GM19395 (cell line): ENCODE results near the gene GJC1.

Experiments used
- ATAC-seq: cut with Tn5 transposase; IDR thresholded peaks from one replicate; pipeline ENCODE4 v1.9.1; 2021; ENCODE audit warnings: mild to moderate bottlenecking, moderate library complexity; ENCODE audit not compliant: unreplicated experiment

GJC1 gene

DNA sequence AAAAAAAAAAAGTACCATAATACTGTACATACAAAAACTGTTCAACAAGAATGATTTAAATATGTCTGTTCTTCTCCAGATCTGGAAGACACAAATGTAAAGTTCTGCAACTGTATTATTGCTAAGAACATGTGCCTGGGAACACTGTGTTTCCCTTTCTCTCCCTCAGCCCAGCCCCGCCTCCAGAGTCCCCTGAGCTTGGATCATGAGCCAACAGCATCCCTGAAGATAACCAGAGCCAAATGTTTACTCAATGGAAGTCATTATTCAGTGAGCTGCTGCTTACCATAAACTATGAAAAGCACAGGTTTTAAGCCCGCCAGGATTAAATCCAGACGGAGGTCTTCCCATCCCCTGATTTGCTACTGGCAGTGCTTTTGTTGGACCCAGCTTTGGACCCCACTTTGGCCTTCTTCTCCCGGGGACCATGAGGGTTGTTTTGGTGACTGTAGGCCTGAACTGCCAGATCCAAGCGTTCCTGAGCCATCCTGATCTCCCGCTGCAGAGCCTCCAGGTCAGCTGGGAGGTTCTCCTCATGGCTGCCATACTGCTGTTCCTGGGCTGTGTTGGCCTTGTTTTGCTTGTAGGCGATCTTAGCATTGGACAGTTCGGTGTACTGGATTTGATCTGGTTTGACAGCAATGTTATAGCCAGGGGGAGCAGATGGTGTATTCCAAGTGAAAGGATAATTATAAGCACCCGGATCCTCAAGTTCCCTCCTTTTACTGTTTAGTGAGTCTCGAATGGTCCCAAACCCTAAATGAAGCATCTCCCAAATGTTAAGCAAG lies 25.6 kb downstream of the GJC1 start:
- ATAC-seq = no peak

DNA sequence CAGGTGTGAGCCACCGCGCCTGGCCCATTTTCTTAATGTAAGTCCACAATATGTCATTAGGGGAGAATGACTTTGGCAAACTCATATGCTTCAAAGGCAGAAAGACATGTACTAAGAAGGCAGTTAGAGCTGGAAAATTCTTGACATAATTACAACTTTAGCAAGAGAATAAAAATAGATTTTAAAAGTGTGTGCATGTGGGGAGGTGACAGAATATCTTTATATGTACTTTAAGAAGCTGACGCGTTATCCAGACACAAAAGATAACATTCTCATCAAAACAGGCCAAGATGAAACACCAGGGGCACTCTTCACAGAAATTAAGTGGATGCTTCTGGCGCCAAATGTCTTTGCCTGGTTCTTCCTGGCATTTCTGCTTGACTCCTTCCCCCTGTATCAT lies 28.2 kb downstream of the GJC1 start:
- no peak for ATAC-seq

DNA sequence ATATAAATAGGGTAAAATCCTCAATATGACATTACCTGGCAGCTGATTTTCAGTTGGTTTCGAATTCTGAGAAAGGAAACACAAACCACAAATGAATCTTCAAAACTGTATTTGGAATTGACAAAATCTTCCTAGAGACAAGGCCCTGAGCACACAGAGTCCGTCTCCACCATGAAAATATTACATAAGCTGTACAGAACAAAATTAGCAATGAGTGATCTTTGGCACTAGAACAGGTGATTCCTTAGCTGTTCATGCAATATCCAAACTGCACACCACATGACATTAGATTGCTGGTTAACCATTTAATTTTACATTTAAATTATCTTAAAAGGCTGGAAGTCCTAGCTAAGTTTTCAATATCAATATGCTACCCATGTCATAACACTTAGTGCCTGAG lies 31.7 kb downstream of the GJC1 start:
- no peak for ATAC-seq

DNA sequence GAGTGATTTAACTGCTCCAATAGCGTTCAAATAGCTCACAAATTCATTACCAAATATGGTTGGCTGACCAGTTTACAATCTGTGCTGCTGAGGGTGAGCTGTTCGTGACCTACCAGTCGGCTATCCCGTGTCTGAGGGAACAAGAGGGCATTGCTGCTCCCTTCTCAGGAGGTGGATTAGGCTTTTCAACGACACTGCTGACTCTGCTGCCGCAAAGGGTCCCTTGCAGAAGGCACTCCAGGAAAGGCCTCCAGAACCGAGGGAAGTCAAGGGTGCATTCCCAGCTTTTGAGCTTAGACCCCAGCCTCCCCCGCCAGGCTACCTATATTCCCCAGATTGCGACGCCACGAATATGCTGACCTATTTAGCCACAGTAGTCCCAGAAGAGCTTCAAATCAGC lies 32.3 kb downstream of the GJC1 start:
- ATAC-seq = no peak

DNA sequence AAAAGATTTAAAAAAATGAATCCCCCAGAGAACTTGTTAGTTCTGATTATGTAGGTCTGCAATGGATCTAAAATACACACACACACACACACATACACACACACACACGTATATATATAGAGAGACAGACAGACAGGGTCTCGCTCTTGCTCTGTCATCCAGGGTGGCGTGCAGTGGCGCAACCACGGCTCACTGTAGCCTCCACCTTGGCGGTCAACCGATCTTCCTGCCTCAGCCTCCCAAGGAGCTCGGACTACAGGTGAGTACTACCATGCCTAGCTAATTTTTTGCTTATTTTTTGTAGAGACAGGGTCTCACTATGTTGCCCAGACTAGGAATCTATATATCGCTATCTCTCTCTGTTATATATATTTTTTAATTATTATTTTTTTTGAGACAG lies 33.4 kb downstream of the GJC1 start:
- no peak for ATAC-seq

DNA sequence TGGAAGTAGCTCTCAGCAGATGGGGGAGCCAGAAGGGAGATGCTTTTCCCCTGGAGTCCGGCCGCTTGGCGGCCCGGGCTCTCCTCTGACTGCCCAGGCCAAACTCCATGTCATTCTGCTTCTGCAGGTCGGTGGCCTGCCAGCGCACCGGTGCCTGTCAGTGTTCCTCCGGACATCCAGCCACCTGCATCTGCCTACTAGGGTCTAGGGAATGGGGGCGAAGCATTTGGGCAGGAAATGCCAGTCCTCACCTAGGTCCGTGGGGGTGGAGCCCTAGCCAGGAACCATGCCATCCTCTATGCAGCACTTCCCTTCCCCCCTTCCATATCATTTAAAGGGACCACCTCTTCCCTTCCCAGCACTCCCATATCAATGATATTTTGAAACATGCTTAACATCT lies 34.2 kb downstream of the GJC1 start:
- ATAC-seq = no peak

DNA sequence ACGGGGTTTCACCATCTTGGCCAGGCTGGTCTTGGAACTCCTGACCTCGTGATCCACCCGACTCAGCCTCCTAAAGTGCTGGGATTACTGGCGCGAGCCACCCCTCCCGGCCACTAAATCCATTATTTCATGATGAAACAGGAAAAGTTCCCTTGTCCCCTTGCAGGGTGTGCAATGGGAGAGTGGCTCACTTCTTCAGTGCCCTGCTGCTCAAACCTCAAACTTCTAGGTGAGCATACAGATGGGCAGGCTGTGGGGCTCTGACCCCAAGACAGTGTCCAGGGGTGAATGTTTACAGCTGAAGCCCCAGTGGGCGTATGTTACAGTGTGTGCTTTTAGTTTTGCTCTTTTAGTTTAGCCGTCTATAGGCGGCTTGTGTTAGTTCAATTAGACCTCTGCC lies 34.7 kb downstream of the GJC1 start:
- no peak for ATAC-seq

DNA sequence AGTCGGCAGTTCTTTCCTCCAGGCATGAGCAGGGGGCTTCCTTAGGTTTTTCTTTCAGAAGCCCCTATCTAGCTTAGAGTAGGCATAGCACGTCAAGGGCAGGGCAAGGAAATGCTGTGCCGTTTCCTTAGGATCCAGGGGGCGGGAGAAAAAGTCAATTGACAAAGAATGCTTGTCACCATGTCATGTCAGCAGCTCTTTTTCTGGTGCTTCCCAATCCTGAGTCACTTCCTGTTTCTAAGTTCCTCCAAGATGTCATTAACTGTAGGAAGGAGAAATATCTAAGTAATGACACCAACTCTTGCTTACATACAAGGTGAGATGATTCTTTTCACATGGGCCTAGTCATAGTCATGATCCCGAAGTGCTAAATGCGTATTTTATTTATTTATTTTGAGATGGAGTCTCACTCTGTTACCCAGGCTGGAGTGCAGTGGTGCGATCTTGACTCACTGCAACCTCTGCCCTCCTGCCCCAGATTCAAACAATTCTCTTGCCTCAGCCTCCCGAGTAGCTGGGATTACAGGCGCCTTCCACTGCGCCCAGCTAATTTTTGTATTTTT lies 35.2 kb downstream of the GJC1 start:
- ATAC-seq = no peak

DNA sequence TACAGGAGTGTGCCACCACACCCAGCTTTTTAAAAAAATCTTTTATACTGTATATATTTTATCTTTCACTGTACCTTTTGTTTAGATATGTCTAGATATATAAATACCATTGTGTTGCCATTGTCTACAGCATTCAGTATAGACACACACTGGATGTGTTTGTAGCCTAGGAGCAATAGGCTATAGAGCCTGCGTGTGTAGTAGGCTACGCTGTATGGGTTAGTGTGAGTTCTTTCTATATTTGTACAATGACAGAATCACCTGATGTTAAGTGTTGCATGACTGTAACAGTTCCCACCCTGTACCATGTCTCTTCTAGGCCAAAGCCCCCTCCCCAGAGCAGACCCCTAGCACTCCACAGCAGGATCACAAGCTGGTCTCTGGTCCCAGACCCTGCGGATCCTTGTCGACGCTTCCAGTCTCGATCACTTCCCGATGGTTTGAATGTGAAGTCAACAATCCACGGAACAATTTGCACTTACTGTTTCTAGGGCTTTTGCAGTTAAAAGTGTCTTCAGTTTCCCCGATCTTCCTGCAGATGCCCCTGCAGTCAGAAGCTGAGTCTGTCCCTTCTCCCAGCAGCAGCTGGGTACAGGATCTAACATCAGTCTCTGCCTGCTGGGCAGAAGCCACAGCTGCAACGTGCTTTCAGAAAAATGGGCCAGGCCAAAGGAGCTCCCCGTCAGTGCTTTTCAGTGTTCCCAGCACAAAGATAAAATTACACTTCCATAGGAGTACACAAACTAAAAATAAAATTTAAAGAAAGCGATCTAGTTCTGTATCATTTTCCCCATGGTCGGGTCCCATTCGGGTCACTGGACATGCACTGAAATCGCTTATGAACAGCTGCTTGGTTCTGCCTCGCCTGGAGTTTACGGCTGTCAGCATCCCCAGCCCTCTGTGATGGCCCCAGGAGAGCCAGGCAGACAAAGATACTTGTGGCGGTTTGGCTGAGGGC lies 35.9 kb downstream of the GJC1 start:
- no peak for ATAC-seq

DNA sequence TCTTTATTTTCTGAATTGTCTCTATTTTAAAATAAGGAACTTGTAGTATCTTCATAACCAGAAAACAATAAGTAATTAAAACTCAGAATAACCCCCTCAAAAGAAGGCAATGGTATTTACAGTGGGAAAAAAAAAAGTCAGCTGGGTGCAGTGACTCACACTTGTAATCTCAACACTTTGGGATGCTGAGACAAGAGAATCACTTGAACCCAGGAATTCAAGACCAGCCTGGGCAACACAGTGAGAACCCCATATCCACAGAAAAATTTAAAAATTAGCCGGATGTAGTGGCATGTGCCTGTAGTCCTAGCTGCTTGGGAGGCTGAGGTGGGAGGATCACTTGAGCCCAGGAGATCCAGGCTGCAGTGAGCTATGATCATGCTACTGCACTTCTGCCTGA lies 37.8 kb downstream of the GJC1 start:
- no peak for ATAC-seq

DNA sequence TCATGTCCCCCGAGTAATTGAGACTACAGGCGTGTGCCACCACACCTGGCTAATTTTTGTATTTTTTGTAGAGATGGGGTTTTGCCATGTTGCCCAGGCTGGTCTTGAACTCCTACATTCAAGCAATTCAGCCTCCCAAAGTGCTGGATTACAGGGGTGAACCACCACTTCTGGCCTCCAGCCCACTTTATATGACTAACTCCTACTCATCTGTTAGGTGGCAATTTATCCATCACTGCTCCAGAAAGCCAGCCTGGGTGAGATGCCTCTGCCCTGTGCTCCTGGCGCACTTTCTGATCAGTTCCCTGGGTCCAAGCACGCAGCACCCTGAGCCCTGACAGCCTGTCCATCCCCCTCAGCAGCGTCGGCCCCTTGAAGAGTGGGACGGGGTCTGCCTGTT lies 41.9 kb downstream of the GJC1 start:
- ATAC-seq = no peak

DNA sequence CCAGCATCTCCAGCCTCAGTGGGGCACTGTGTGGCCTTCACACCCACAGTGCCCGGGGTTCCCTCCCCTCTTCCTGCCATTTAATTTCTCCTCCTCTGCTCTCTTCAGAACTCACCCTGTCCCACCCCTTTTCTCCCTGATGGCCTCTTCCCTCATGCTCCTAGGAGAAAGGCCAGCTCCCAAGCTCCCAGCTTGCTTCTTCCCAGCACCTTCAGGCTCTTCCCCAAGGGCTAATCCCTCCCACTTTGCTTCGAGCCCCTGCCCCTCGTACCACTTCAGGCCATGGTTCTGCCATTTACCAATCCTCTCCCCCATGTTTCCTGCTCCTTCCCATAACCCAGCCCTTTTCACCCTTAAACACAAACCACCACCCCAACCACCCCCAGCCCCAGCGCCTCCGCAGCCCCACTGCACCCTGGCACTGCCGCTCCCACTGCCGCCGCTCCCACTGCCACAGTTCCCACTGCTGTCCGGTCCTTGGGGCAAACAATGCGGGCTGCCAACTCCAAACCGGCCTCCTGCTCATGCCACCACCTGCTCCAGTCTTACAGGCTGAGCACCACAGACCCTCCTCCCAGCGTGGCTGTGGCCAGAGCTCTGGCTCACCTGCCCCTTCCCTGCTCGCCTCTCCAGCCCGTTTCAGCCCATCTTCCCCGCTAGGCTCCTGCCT lies 42.7 kb downstream of the GJC1 start:
- ATAC-seq = no peak

DNA sequence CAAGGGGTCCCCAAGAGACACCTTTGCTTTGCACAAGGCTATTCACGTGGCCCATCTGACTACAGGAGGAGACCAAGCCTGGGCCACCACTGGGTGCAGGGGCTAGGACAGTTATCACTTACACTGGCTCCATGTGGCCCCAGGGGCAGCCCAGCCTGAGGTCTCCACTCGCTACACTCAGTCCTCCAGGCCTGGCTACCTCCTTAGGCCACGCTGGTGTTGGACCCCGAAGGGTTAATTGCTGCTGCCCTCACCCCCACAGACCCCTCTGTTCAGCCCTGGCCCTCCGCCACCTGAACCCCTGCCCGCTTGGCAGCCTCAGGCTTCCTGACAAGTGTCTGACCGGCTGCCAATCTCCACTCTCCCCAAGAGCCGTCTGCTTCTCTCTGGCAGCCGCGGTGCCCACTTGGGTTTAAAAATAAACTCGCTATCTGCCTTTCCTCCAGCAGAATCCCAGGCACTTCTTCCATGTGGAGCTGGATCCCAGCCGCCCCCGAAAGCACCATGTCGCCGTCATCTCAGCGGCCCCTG lies 43.5 kb downstream of the GJC1 start:
- no peak for ATAC-seq

DNA sequence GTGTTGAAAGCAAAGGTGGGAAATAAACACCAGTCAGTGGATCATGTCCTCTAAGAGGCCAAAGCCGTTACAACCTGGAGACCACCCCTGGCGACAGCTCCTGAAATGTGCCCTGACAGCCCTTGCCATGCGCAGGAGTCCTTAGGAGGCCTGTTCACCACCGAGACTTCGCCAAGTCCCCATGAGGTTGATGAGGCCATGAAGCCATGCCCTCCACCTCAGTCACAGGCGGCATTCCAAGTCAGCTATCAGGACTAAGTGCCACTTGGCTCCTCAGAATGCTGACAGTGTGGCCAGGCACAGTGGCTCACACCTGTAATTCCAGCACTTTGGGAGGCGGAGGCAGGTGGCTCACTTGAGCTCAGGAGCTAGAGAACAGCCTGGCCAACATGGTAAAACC lies 44.2 kb downstream of the GJC1 start:
- no peak for ATAC-seq

DNA sequence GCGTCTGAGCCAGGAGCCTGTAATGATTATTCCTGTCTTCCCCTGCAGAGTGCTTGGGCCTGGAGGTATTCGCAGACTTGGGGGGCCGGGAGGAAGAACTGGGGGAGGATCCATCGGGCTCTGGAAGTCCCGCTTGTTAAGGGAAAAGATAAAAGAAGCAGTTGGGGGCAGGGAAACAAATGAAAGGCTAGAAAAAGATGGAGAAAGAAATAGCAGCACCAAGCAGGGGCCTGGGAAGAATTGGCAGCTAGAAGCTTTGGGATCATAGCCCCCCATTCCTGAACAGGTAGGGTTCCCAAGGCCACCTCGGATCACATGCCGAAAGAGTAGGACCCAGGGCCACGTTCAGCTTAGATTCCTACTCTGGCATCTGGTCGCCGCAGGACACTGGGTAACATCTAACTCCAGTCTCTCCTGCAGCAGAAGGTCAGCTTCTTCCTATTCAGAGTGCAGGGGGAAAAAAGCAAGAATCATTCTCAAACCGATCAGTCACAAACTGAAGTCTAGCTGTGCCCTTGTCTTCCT lies 47.7 kb downstream of the GJC1 start:
- no peak for ATAC-seq

DNA sequence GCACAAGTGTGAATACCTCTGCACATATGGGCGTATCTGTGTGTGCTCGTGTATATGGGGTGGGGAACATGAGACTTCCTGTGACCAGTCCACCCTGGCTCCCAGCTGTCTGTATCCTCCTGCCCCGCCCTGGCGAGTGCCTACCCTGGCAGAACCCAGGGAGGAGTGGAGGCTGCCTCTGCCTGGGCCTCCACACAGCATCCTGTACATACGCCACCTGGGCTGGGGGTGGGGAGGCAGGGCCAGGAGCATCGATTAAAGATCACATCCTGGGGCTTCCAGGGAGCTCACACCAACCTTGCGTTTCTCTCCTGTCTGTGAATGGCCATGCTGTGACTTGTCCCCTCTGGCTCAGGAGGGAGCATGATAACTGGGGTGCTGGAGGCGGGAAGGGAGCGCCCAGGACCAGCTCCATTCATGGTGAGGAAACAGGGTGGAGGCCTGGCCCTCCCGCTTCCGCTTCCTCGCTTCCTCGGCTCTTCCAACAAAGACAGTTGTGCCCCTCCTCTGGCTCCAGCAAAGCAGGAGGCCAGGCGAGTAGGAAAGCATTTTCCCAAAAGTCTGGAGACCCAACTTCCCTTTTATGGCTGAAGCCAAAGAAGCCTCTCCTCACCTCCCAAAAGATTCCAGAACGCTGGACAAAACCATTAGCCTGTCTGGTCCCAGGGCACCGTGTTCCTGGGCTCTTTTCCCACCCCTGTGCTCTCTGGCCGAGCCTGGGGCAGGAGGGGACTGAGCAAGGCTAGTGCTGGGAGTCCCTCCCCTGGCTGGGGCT lies 48.3 kb downstream of the GJC1 start:
- no peak for ATAC-seq

DNA sequence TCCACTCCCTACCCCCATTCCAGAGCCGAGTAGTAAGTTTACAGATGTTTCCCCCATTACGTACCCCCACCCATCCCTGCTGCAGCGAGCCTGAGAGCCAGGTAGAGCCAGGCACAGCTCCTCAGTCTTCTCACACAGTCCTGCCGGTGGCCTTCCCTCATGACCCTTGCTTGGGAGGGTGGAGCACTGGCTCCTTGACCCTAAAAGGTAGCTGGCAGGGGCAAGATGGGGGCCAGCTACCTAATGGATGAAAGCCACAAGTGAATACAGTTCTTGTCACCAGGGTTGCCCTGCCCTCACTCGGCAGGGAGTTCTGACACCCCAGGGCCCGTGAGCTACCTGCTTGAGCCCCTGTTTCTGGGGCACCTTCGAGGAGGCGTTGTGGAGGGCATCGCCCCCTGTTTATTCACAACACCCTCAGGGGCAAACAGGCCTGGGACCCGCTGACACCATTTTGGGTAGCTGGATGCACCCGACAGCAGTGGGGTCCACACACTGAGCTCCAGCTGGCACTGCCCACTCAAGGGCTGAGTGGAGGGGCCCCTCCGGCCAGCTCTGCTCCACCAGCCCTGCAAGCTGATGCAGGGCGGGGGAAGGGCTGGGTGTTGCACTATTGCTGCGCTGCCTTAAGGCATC lies 49.1 kb downstream of the GJC1 start:
- no peak for ATAC-seq

DNA sequence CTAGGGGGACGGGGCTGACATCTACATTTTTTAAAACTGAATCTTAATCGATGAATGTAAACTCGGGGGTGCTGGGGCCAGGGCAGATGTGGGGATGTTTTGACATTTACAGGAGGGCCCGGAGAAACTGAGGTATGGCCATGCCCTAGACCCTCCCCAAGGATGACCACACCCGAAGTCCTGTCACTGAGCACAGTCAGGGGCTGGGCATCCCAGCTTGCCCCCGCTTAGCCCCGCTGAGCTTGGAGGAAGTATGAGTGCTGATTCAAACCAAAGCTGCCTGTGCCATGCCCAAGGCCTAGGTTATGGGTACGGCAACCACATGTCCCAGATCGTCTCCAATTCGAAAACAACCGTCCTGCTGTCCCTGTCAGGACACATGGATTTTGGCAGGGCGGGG lies 49.9 kb downstream of the GJC1 start:
- no peak for ATAC-seq

DNA sequence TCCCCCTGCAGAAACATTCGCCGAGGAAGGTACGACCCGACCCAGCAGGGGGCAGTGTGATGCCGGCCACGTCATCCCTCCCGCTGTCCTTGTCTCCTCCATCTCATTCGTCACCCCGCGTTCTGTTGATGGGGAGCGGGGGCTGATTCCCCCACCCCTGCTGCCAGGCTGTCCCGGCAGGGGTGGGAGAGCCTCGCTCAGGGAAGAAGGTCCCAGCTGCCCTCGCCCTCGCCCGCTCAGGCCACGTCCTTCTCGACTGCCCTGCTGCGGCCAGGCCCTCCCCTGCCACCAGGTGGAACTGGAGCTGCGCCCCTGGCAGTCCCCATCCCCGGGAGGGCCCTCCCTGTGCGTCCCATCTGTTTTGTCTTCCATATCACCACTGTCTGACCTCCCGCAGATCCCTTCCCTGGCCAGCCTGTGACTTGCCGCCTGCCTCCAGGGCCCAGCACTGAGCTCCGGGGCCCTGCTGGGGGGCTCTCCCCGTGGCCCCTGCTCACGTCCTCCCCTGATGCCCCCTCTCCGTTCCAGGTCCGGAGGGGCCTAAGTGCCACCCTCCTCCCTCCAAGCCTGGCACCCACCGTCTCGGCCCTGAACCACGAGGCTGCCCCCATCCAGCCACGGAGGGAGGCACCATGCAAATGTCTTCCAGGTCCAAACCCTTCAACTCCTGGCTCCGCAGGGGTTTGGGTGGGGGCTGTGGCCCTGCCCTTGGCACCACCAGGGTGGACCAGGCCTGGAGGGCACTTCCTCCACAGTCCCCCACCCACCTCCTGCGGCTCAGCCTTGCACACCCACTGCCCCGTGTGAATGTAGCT lies 50.7 kb downstream of the GJC1 start:
- no peak for ATAC-seq
